Fibroblast of skin of left quadriceps (primary cell): Measurements from ENCODE around the gene CPED1.
"Not testable (repeated sequence)": the region's sequence is repeated elsewhere in the genome, so short reads cannot be mapped to it uniquely, and the experiment has no call there.

Experiments used
- DNase-seq, 2 experiments: peaks; one replicate each; pipeline ENCODE4 v3.0.0-alpha.2; 2013; ENCODE audit warnings: low read depth in 2 of 2

The CPED1 gene

GRCh38 chr7:121069346-121070100 is 81.0 kb downstream of the CPED1 start:
- no peak for DNase-seq

DNA sequence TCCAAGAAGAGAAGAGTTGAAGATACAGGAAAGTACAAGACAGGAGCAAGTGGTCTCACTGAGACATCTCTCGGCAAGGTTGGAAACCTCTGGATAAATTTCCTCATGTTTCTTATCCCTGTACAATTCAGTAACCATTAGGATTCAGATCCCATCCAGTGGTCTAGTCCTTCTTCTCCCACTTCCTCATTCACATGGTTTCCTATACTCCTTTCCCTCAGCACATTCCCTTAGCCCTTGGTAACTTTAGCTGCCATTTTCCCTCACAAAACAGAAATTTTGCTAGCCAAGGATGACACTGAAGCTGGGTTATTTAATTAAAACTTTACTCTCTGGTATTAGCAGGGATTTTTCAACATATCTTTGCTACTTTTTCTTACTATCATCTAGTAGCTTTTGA is 82.6 kb downstream of the CPED1 start:
- DNase-seq: no peak

DNA sequence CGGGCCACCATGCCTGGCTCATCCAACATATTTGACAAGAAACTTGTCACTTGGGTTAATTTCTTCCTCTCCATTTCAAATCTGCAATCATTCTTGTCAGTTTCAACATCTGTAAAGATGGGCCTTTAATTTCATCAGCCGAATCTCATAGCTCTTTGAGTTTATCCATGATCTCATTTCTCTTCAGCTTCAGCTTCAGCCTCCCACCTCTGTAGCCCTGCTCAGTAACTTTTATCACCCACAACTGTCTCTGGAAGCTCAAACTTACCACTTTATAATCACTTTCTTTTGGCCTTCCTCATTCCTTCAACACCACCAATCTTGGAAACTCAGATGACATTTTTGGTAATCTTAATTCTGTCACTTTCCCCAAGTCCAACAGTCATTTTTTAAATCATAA is 83.2 kb downstream of the CPED1 start:
- no peak for DNase-seq

DNA sequence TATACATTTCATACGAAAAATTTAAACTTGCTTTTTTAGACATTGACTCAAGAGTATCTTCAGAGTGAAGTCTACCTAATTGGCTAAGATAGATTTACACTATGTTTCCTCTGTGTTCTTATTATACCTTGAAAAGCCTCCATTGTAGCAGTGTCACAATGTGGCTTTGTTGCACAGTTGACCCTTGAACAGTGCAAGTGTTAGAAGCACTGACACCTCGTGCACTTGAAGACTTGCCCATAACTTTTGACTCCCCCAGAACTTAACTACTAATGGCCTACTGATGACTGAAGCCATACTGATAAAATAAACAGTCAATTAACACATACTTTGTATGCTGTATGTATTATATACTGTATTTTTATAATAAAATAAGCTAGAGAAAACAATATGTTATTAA is 84.3 kb downstream of the CPED1 start:
- DNase-seq: no peak

DNA sequence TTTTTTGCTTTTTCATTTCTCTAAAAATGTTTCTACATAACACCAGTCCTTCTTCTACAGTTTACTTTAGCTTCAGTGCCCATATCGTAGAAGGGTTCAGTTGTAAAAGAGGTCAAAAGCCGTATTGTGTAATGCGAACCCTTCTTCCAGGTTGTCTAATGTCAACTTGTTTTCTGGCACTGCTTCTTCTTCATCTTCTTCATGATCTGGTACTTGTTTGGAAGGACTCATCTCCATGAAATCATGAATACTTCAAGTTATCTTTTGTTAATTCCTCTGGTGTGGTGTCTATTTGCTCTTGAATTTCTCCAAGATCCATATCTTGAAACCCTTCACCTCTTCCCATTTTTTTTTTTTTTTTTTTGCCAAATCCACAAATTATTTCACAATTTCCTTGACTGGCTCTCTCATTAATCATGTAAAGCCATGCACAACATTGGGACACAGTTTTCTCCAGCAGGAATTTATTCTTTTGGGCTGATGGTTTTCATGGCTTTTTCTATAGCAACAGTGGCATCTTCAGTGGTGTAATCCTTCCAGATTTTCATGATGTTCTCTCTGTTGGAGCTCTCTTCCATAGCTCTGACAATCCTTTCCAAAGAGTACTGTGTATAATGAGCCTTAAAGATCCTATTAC is 85.1 kb downstream of the CPED1 start:
- DNase-seq: no peak

- not testable (repeated sequence) for DNase-seq
These were observed 86.9 kb downstream of the CPED1 start for GRCh38 chr7:121075424-121075841.

GRCh38 chr7:121075952-121076349 is 87.4 kb downstream of the CPED1 start:
- DNase-seq: no peak

DNA sequence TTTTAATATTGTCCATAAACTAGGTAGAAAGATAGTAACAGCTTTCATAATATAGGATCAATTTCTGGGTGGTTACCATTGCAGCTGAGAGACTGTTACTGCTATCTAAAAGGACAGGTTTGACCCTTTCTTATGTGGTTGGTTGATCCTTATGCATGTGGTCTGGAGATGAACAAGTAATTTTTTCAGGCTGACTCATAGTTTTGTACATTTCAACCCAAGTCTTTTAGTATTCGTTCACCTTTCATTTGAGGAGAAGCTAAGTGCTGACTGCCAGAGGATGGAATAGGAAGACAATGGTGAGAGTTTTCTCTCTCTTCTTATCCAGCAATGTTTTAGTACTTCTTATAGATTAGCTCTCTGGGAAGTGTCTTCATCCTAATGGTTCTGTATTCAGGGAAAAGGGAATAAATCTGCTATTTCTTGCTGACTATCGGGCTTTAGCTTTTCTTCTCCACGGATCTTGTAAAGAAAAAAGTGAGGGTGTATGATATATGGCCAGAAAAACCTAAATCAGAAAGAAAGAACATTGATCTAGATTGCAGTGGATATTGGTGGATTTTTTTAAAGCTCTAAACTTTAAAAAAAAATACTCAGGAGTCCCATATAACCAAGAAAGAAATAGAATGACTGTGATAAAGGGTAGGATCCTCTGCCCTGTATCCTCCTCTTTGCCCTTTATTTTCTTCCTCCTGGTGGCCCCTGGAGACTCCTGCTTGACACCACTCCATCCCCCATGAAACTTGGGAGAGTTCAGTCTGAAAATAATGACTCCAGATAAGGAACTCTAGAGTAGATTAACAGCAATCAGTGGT is 88.0 kb downstream of the CPED1 start:
- DNase-seq: peak; percentile 29 to 41

DNA sequence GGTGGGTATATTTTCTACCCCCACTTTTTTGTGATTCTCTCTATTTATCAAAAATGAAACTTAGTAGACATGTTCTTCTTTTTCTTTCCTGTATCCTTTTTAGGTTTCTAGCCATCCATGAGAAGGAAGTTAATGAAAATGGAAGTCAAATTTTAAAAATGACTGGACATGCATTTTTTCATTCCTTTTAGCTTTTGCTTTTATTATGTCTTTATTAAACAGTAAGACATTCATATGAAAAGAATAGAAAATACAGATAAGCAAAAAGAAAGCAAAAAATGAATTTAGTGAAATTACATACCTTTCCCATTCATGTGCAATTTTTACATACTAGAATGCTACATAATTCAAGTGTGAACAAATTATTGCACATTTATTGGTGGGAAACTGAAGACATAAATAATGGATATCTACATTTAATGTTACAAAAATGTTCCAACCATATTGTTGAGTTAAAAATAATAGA is 88.7 kb downstream of the CPED1 start:
- DNase-seq: no peak

DNA sequence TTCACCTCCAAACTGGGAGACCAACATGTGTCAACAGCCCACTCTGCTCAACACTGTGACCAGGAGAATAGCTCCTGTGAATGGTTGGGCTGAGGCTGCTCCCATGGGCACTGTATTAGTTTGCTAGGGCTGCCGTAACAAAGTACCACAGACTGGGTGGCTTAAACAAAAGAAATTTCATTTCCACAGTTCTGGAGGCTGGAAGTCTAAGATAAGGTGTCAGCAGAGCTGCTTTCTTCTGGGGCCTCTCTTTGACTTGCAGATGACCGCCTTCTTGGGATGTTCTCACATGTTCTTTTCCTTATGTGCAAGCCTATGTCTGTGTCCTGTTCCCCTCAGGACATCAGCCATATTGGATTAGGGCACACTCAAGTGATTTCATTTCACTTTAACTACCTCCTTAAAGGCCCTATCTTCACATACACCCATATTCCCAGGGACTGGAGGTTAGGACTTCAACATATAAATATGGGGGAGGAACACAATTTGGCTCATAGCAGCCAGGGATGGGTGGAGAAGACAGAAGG is 90.3 kb downstream of the CPED1 start:
- DNase-seq: no peak

DNA sequence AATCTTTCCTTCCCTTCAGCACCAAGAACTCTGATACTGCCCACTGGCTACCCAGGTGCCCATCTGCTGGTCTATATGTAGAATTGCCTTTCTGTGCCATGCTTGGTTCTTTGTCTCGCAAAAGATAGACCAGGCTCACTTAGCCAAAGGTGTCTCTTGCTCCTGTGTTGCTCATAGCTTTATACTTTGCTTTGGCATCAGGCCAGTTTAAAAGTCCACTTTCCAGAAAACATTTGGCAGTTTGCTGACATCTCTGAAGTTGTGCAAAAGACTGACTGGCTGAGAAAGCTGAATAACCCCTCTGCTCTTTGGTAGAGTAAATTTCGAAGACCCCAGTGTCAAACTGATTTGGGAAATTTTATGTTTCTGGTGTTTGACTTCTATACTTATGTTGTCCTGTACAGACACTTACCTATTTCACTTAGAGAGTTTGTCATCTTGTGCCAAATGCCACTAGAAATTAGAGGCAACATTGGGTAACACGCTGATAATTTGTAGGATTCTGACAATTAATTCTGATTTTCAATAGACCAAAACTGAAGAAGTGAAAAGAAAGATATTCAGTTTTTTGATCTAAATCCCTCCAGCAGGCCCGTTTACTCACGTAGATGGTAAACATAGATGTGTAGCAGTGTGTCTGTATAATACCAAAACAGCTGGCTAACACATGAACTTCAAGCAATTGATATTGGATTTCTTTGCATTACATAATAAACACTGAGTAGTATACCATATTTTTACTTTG is 91.1 kb downstream of the CPED1 start:
- DNase-seq: no peak

GRCh38 chr7:121080257-121080912 is 91.9 kb downstream of the CPED1 start:
- DNase-seq: no peak

DNA sequence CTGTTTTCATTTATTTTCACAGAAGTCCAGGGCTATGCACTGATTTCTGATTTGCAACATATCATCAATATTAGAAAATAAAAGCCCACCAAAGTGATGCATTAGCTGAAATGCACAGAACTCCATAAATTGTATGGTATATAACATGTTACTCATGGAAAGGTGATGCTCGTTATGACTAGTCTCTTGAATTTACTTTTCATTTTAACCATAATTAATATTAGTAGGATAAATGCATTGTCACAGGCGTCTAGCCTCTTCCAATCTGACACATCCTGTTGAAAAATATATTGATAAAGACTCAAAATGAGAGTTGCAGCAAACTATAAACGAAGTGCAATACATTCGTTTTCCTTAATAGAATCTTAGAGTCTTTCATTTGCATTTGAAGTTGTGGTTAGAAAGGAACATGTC is 92.4 kb downstream of the CPED1 start:
- DNase-seq: no peak

DNA sequence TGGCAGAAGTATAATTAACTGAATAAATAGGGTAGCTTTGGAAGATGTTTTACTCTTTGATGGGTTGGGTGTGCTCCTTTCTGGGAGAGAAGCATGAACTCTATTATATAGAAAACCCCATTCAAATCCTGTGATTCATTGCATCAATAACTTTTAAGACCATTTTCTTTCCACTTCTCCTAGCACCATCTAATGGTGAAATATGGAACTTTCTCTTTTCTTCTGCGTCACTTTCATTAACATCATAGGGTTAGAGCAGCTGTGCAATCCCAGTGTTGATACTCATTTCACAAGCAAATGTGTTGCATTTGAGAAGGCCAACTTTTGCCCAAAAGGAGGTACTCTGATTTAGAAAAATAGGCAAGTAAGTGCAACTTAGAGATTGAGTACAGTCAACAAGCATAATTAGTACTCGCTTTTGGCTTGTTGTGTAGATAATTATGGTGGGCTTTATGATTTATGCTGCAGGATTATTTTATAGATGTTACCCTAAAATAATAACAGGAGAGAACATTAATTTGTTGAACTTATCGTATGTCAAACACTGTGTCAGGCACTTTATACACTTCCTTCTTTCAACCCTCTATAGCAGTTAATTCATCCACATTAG is 92.9 kb downstream of the CPED1 start:
- DNase-seq: peak; percentile 66 to 67

DNA sequence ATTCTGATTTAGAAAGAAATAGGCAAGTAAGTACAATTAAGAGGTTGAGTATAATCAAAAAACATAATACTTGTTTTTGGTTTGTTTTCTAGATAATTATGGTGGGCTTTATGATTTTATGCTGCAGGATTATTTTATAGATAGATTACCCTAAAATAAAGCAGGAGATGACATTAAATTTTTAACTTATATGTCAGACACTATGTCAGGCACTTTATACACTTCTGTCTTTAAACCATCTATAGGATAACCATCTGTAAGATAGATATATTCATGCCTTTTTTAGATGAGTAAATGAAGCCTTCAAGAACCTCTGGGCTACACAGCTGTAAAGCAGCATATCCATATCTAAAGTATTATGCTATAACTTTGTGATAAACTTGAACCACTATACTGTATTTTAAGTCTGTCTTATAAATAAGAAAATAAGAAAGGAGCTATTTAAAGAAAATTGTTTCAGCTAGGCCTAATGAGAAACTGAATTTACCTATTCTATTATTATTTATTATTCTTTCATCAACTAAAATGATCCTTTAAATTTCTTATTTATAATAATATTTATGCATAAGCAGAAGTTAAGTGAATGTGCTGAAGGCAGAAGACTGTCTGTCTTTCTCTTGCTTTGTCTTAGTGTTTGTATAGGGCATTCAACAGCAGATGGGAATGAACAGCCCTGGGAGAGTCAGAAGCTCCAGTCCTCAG is 94.0 kb downstream of the CPED1 start:
- DNase-seq: no peak

GRCh38 chr7:121083138-121083789 is 94.8 kb downstream of the CPED1 start:
- no peak for DNase-seq

DNA sequence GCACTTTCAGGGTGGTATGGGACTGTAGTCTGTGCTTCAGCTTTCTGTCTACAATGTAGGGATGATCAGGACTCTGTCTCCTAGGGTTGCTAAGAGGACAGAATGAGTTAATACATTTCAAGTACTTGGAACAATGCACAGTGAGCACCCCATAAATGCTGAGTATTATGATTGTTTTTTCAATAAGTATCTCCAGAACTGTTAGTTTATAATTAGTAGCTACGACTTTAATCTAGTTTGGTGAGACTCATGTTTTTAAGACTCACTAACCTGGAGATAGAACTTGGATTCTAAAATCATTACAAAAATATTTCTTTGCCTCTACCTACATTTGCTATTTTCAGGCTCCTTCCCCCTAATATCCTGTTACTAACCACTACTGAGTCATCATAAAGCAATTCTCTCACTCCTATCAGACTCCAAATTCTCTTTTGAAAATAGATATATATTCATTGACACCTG is 95.3 kb downstream of the CPED1 start:
- DNase-seq: no peak

- DNase-seq: no peak
These were observed 95.7 kb downstream of the CPED1 start for GRCh38 chr7:121084256-121084655.

DNA sequence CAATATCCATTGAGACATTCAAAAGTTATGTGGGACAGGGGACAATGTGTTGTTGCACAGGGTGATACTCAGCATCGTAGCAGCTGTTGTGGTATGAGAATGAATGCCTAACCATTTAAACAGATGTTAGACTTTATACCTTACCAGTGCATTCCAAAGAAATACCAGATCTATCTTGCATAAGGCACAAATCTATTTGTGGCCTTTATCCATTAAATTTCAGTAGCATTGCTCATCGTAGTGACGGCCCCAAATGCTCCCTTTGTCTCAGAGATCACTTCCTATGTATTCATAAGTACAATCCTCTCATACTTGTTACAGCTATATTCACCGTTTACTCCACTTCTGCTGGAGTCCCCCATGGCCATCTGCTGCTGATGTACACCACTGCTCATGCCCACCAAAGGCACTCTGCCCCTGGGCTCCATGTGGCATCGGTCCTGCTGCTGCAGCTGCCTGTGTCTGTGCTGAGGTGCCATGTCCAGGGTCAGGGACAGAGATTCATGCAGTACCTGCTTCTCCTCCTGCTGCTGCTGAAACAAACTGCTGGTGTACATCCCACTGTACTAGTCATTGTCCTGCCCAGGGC is 96.3 kb downstream of the CPED1 start:
- DNase-seq: peak; percentile 90 to 92
